K562 (cell line): ENCODE results near the gene SLC25A11. TPM values are rescaled to one million over a fixed set of nuclear protein-coding genes. Genes with fewer than 3 reads are reported as not detected.

Experiments used
- ATAC-seq: fragments of 200-7000 bp; cut with Tn5 transposase; 3 replicates; pipeline ENCODE4 v1.9.1; 2020; ENCODE audit warnings: moderate library complexity
- BruUV-seq: library from RNA; stranded (reverse); fragments of 400-500 nt; replicated peaks from 2 replicates; lab custom pipeline; 2021; lab: Mats Ljungman, UMichigan
- CTCF ChIA-PET: fragments of 300-600 bp; formaldehyde crosslinking; extraction: SDS; loops from one replicate; lab custom pipeline; 2021; ENCODE audit warnings: low intra/inter-chr PET ratio; lab: Yijun Ruan, JAX
- POLR2A ChIA-PET: fragments of 300-600, 350-650 bp; sonication (Branson Sonifier 250); formaldehyde crosslinking; extraction: SDS; loops from one replicate; lab custom pipeline; 2021; ENCODE audit warnings: antibody characterized with exemption, inconsistent platforms; lab: Yijun Ruan, JAX
- DNase-seq, 4 experiments: peaks; one replicate each; pipeline versions ENCODE4 v3.0.0 to v3.0.0-alpha.2; 2011 to 2018; ENCODE audit warnings: low spot score in 3 of 4, mixed read lengths in 3 of 4; ENCODE audit errors: extremely low read depth in 1 of 4
- FAIRE-seq: peaks from 2 replicates; lab custom pipeline; 2011; peaks lifted over from hg19 to GRCh38; lab: Jason Lieb, UNC
- H2AFZ ChIP-seq: 2 replicates; pipeline ENCODE4 v1.6.0; 2011; ENCODE audit warnings: low read depth, low read length, control low read depth, inconsistent platforms
- H3K27ac ChIP-seq: fragments of 200-600 bp; 3 replicates; pipeline ENCODE4 v1.8.0; 2011; ENCODE audit warnings: low read depth, mild to moderate bottlenecking, control low read depth, inconsistent platforms, low read length, moderate library complexity, mixed read lengths; ENCODE audit errors: extremely low read depth
- H3K27me3 ChIP-seq, 2 experiments: fragments of 300-600 bp in 1 of 2; 2 replicates in 1 of 2; 3 replicates in 1 of 2; pipeline versions ENCODE4 v1.6.0 to v1.8.0; 2011; ENCODE audit warnings: inconsistent platforms in 2 of 2, low read length in 2 of 2, mild to moderate bottlenecking in 1 of 2, mixed read lengths in 1 of 2, moderate library complexity in 1 of 2; ENCODE audit not compliant: control insufficient read depth in 2 of 2, insufficient read depth in 2 of 2
- H3K36me3 ChIP-seq: fragments of 300-600 bp; 3 replicates; pipeline ENCODE4 v1.8.0; 2011; ENCODE audit warnings: mild to moderate bottlenecking, low read length, inconsistent platforms; ENCODE audit not compliant: control insufficient read depth, insufficient read depth
- H3K4me1 ChIP-seq, 2 experiments: fragments of 200-600 bp in 1 of 2; replicated peaks in 1 of 2; 2 replicates in 1 of 2; 3 replicates in 1 of 2; pipeline versions ENCODE4 v1.5.1 to v1.8.0; 2011; ENCODE audit warnings: inconsistent platforms in 2 of 2, low read length in 2 of 2, mild to moderate bottlenecking in 1 of 2, mixed read lengths in 1 of 2, moderate library complexity in 1 of 2; ENCODE audit not compliant: control insufficient read depth in 2 of 2, insufficient read depth in 2 of 2
- H3K4me2 ChIP-seq: 2 replicates; pipeline ENCODE4 v1.6.1; 2011; ENCODE audit warnings: low read length, control low read depth, inconsistent platforms, mixed read lengths; ENCODE audit not compliant: insufficient read depth
- H3K4me3 ChIP-seq: fragments of 200-600 bp; sonication (generic), shearing (Covaris generic); 2 replicates; pipeline ENCODE4 v1.5.1; 2016; ENCODE audit warnings: control low read depth, inconsistent platforms
- H3K79me2 ChIP-seq: fragments of 200-600 bp; 3 replicates; pipeline ENCODE4 v1.8.0; 2011; ENCODE audit warnings: low read length, inconsistent platforms; ENCODE audit not compliant: control insufficient read depth, insufficient read depth
- H3K9ac ChIP-seq, 2 experiments: 2 replicates each; pipeline versions ENCODE4 v1.6.0 to v1.6.1; 2011; ENCODE audit warnings: low read depth in 2 of 2, low read length in 2 of 2, control low read depth in 1 of 2, inconsistent platforms in 1 of 2, mild to moderate bottlenecking in 1 of 2, mixed read lengths in 1 of 2; ENCODE audit not compliant: insufficient read depth in 1 of 2
- H3K9me1 ChIP-seq: one replicate; pipeline ENCODE4 v1.6.0; 2011; ENCODE audit warnings: inconsistent platforms, mild to moderate bottlenecking, low read length, moderate library complexity; ENCODE audit not compliant: control insufficient read depth, insufficient read depth
- H3K9me3 ChIP-seq: replicated peaks from 2 replicates; pipeline ENCODE4 v1.5.1; 2011; ENCODE audit warnings: low read depth, low read length, inconsistent platforms; ENCODE audit not compliant: control insufficient read depth, insufficient read depth
- H4K20me1 ChIP-seq: replicated peaks from 2 replicates; pipeline ENCODE4 v1.6.1; 2011; ENCODE audit warnings: low read length, inconsistent platforms, mixed read lengths; ENCODE audit not compliant: control insufficient read depth, insufficient read depth
- CBX1 ChIP-seq: sonication (generic); IDR thresholded peaks from 2 replicates; pipeline ENCODE4 v1.6.1; 2016; ENCODE audit warnings: antibody characterized with exemption, low read depth, mild to moderate bottlenecking
- CREB3 ChIP-seq: fragments of 450-650 bp; conservative IDR thresholded peaks from 2 replicates; pipeline ENCODE4 v1.6.1; 2016; ENCODE audit warnings: missing genetic modification characterization, low read depth, mild to moderate bottlenecking, missing compliant biosample characterization, moderate library complexity
- DEAF1 ChIP-seq: fragments of 450-650 bp; formaldehyde crosslinking; IDR thresholded peaks from 2 replicates; pipeline ENCODE4 v1.4.0; 2020; ENCODE audit warnings: mild to moderate bottlenecking, moderate library complexity
- GABPB1 ChIP-seq: sonication (generic); formaldehyde crosslinking; IDR thresholded peaks from 2 replicates; pipeline ENCODE4 v1.8.0; 2022; ENCODE audit warnings: mild to moderate bottlenecking, missing genetic modification reagents
- HDAC1 ChIP-seq, 2 experiments: fragments of 450-650 bp; IDR thresholded peaks; 2 replicates each; pipeline ENCODE4 v1.6.1; 2016 to 2017; ENCODE audit warnings: inconsistent platforms in 1 of 2, mild to moderate bottlenecking in 1 of 2, moderate library complexity in 1 of 2
- HNRNPLL ChIP-seq: fragments of 200-400 bp; formaldehyde crosslinking; IDR thresholded peaks from 2 replicates; pipeline ENCODE4 v1.6.1; 2017; ENCODE audit warnings: low read length, low read depth, mild to moderate bottlenecking; ENCODE audit not compliant: poor library complexity, severe bottlenecking
- MTA2 ChIP-seq: fragments of 450-650 bp; IDR thresholded peaks from 2 replicates; pipeline ENCODE4 v1.6.1; 2016; ENCODE audit warnings: low read depth
- PCBP1 ChIP-seq: fragments of 200-400 bp; formaldehyde crosslinking; IDR thresholded peaks from 2 replicates; pipeline ENCODE4 v1.6.1; 2018; ENCODE audit warnings: mild to moderate bottlenecking, low read depth, low read length; ENCODE audit not compliant: poor library complexity, severe bottlenecking
- SOX6 ChIP-seq: fragments of 450-650 bp; IDR thresholded peaks from 2 replicates; pipeline ENCODE4 v1.6.1; 2014; ENCODE audit warnings: mild to moderate bottlenecking
- SUPT5H ChIP-seq: fragments of 450-650 bp; IDR thresholded peaks from 2 replicates; pipeline ENCODE4 v1.6.1; 2016
- TAF15 ChIP-seq: fragments of 200-400 bp; formaldehyde crosslinking; IDR thresholded peaks from 2 replicates; pipeline ENCODE4 v1.6.1; 2017; ENCODE audit warnings: mild to moderate bottlenecking, low read depth, low read length, moderate library complexity
- TCF3 ChIP-seq: sonication (generic); formaldehyde crosslinking; IDR thresholded peaks from 2 replicates; pipeline ENCODE4 v1.4.0; 2020; ENCODE audit warnings: mild to moderate bottlenecking, missing genetic modification reagents
- TEAD4 ChIP-seq, 2 experiments: sonication (generic) in 1 of 2; formaldehyde crosslinking in 1 of 2; IDR thresholded peaks; 2 replicates each; pipeline versions ENCODE4 v1.6.1 to v1.8.0; 2012 to 2022; ENCODE audit warnings: borderline replicate concordance in 1 of 2, inconsistent platforms in 1 of 2, low read length in 1 of 2, mild to moderate bottlenecking in 1 of 2, missing genetic modification reagents in 1 of 2
- TRIM24 ChIP-seq, 2 experiments: fragments of 450-650 bp; IDR thresholded peaks; 2 replicates each; pipeline ENCODE4 v1.6.1; 2016
- ZNF134 ChIP-seq: fragments of 250-450 bp; sonication (Bioruptor Pico); conservative IDR thresholded peaks from 2 replicates; pipeline ENCODE4 v1.4.0; 2020
- ZNF551 ChIP-seq: fragments of 250-450 bp; sonication (Bioruptor Pico); IDR thresholded peaks from 2 replicates; pipeline ENCODE4 v1.5.0; 2021; ENCODE audit warnings: mild to moderate bottlenecking, moderate library complexity
- ZNF707 ChIP-seq: fragments of 250-450 bp; sonication (Bioruptor Pico); conservative IDR thresholded peaks from 2 replicates; pipeline ENCODE4 v1.8.0; 2022; ENCODE audit warnings: inconsistent platforms, mild to moderate bottlenecking, moderate library complexity
- WGBS: fragments of 100-300 bp; shearing (Covaris generic); methylation state at CpG from one replicate; pipeline ENCODE4 v1.1.6; 2016; ENCODE audit warnings: low coverage, mixed read lengths; ENCODE audit not compliant: insufficient coverage; ENCODE audit errors: missing lambda C conversion rate; 5-methylcytosine and 5-hydroxymethylcytosine counted together
- in situ Hi-C: fragments of 300-500 bp; cut with MboI; formaldehyde crosslinking; loops from 4 replicates; pipeline ENCODE4 v1.15.0; 2018; ENCODE audit warnings: inconsistent platforms, mixed read lengths
- intact Hi-C: fragments of 100-400 bp; cut with micrococcal nuclease; formaldehyde crosslinking; loops from 2 replicates; pipeline ENCODE4 v1.14.2; 2022
- polyA plus RNA-seq, 8 experiments: library from polyadenylated mRNA; depleted of rRNA in 4 of 8; stranded (reverse) in 5 of 8; unstranded in 3 of 8; fragments of >200 nt; fragmentation: Nextera tagmentation in 2 of 8; fragmentation: Illumina TruSeq in 1 of 8; extraction: Ambion mirVana in 2 of 8; extraction: Trizol in 1 of 8; gene quantifications; 2 replicates each; pipeline versions ENCODE4 v1.2.1 to v1.2.3, GENCODE V29; 2011 to 2014; ENCODE audit warnings: inconsistent platforms in 1 of 8, missing spikeins in 1 of 8
- total RNA-seq, 7 experiments: library from RNA; depleted of rRNA in 6 of 7; stranded (reverse); fragments of >200 nt in 6 of 7; fragmentation: Illumina TruSeq in 2 of 7; extraction: Trizol in 2 of 7; gene quantifications; 2 replicates each; pipeline versions ENCODE4 v1.2.1 to v1.2.3, GENCODE V29; 2011 to 2021; ENCODE audit warnings: low replicate concordance in 1 of 7

SLC25A11 gene
- total and polyA plus RNA-seq, 9 of the 15 experiments (the other 6 are each of a cell fraction or from before 2014, with no cell fraction given), result 3.1 to 56.7 (median 32.9) TPM

GRCh38 chr17:4967539-4968485 is 28.0 kb upstream of the SLC25A11 start, which contains the start of gene SPAG7:
Gene SPAG7 (minus strand): TSS chr17:4967817. CDS start chr17:4967804, 13 bp downstream.
- H2AFZ ChIP-seq, result peak within 1 kb of the TSS; percentile 87
- in situ Hi-C loops, result no loop called here
- FAIRE-seq, result no peak
- TF ChIP-seq MTA2 (no peak), ZNF707 (CRISPR knock-in tag) (no peak), TCF3 (no peak), HNRNPLL (no peak), ZNF551 (CRISPR knock-in tag) (no peak), TAF15 (no peak), DEAF1 (CRISPR knock-in tag) (0 out of 2 replicates have a peak, but pooled peaks have one; percentile 16), HDAC1 (IDR thresholded peaks at IDR 0.05) (no peak), SUPT5H (peak; percentile 55), CBX1 (no peak), CREB3 (no peak), TEAD4 (IDR thresholded peaks at IDR 0.05; ENCODE audit: low read length) (no peak), TEAD4 (CRISPR knock-in tag; IDR thresholded peaks at IDR 0.05; ENCODE audit: borderline replicate concordance) (no peak), TRIM24 (IDR thresholded peaks at IDR 0.05) (no peak), PCBP1 (no peak), GABPB1 (CRISPR knock-in tag) (peak; percentile 5; the same call in 1 of the 2 replicates), ZNF134 (CRISPR knock-in tag) (no peak), SOX6 (no peak; the same call in 1 of the 2 replicates)

More at GRCh38 chr17:4967539-4968485, 28.0 kb upstream of the SLC25A11 start, which contains the start of gene SPAG7:
- H4K20me1 ChIP-seq, result no peaks in the 10 kb centered on the region
- ChIA-PET POLR2A (interaction anchor here (0.6 to 3.2 kb wide), 10 partner anchors 10 to 58 kb away, joined by 3 to 38 read pairs (median 5); partner anchors contain the start of genes ENO3, PFN1 and RNF167), CTCF (no interaction called here)
- peak; percentile 84 to 94 (median 88) for DNase-seq
- 5% methylated on average over 39 of the region's 66 CpGs for WGBS
- H3K9ac ChIP-seq, result peak within 1 kb of the TSS; percentile 89 to 94
- peaks cover 22 to 23% of the 10 kb centered on the region in 2 experiments for H3K4me1 ChIP-seq
- H3K27ac ChIP-seq, result peak within 1 kb of the TSS; percentile 95
- intact Hi-C loops, result loop anchor here (1.0 to 10.0 kb wide), 3 partner anchors 17 to 63 kb away; partner anchors contain the start of genes CHRNE and ENO3
- peak within 1 kb of the TSS; percentile 89 for H3K4me2 ChIP-seq
- peaks cover 26% of the 10 kb centered on the region for H3K79me2 ChIP-seq
- H3K4me3 ChIP-seq, result peak within 1 kb of the TSS; percentile 70
- H3K9me3 ChIP-seq, result no peaks in the 10 kb centered on the region
- ATAC-seq, result peak; percentile 79
- H3K9me1 ChIP-seq, result no peaks in the 10 kb centered on the region
- H3K36me3 ChIP-seq, result peaks cover 46% of the 10 kb centered on the region; the same call in 2 of the 3 replicates
- H3K27me3 ChIP-seq, result no peaks in the 10 kb centered on the region
- BruUV-seq, result no TSS peak
